Hematopoietic multipotent progenitor cell (in vitro differentiated cells): ENCODE results near the gene CDK5RAP2. TPM values are rescaled to one million over a fixed set of nuclear protein-coding genes. Genes with fewer than 3 reads are reported as not detected.
A peak's percentile ranks its signal among the peaks of the same experiment; 100 is the strongest.
"Not testable (repeated sequence)": the region's sequence is repeated elsewhere in the genome, so short reads cannot be mapped to it uniquely, and the experiment has no call there.

Experiments
- DNase-seq, 3 donors: peaks; one replicate each; pipeline ENCODE4 v3.0.0-alpha.2; 2011 to 2015; ENCODE audit warnings: low read depth in 2 of 3, low spot score in 2 of 3
- total RNA-seq: library from RNA; depleted of rRNA; stranded (reverse); fragments of >200 nt; gene quantifications from one replicate; pipeline ENCODE4 v1.2.3, GENCODE V29; 2012

CDK5RAP2 gene
- total RNA-seq, 1 donor, result 25.0 TPM

GRCh38 chr9:120552210-120552704 lies 27.7 kb downstream of the CDK5RAP2 start:
- not testable (repeated sequence) for DNase-seq

GRCh38 chr9:120545701-120546550 lies 34.0 kb downstream of the CDK5RAP2 start:
- no peak for DNase-seq

GRCh38 chr9:120544441-120544840 lies 35.5 kb downstream of the CDK5RAP2 start:
- no peak for DNase-seq

GRCh38 chr9:120542701-120543490 lies 37.1 kb downstream of the CDK5RAP2 start:
- DNase-seq, result no peak

- DNase-seq, result no peak
These were observed 38.0 kb downstream of the CDK5RAP2 start for GRCh38 chr9:120541921-120542320.

GRCh38 chr9:120539951-120540350 lies 40.0 kb downstream of the CDK5RAP2 start:
- DNase-seq, result no peak

GRCh38 chr9:120538339-120538738 lies 41.6 kb downstream of the CDK5RAP2 start:
- DNase-seq, result no peak

GRCh38 chr9:120536949-120537640 lies 42.9 kb downstream of the CDK5RAP2 start:
- DNase-seq, result no peak

GRCh38 chr9:120536094-120536493 lies 43.9 kb downstream of the CDK5RAP2 start:
- no peak for DNase-seq

- no peak for DNase-seq
These were observed 45.7 kb downstream of the CDK5RAP2 start for GRCh38 chr9:120534266-120534665.

GRCh38 chr9:120532891-120533290 lies 47.1 kb downstream of the CDK5RAP2 start:
- no peak for DNase-seq

GRCh38 chr9:120532475-120532874 lies 47.5 kb downstream of the CDK5RAP2 start:
- DNase-seq, result no peak

GRCh38 chr9:120531683-120532300 lies 48.2 kb downstream of the CDK5RAP2 start:
- DNase-seq, result peak in 2 of 3 donors; percentile 20 to 55

- DNase-seq, result not testable (repeated sequence)
These were observed 49.6 kb downstream of the CDK5RAP2 start for GRCh38 chr9:120530220-120530832.

- DNase-seq, result no peak
These were observed 51.1 kb downstream of the CDK5RAP2 start for GRCh38 chr9:120528829-120529228.

- no peak for DNase-seq
These were observed 51.6 kb downstream of the CDK5RAP2 start for GRCh38 chr9:120528327-120528726.

- no peak for DNase-seq
These were observed 53.4 kb downstream of the CDK5RAP2 start for GRCh38 chr9:120526534-120526933.

GRCh38 chr9:120524863-120525262 lies 55.1 kb downstream of the CDK5RAP2 start:
- DNase-seq, result no peak

- DNase-seq, result no peak
These were observed 55.9 kb downstream of the CDK5RAP2 start for GRCh38 chr9:120524038-120524437.

GRCh38 chr9:120522558-120522957 lies 57.4 kb downstream of the CDK5RAP2 start:
- no peak for DNase-seq
